Stomach (tissue), 9 donors: ENCODE measurements around the gene GPATCH2. TPM values are rescaled to one million over a fixed set of nuclear protein-coding genes. Genes with fewer than 3 reads are reported as not detected.
A peak's percentile ranks its signal among the peaks of the same experiment; 100 is the strongest.

Experiments
- DNase-seq, 2 donors: peaks; one replicate each; pipeline versions ENCODE4 v3.0.0 to v3.0.0-alpha.2; 2013 to 2019
- H3K27ac ChIP-seq, 5 donors: fragments of 200-600 bp in 4 of 5; sonication (generic) in 4 of 5; one replicate each; pipeline ENCODE4 v1.5.1; 2013 to 2019; ENCODE audit warnings: mild to moderate bottlenecking in 1 of 5, moderate library complexity in 1 of 5
- H3K27me3 ChIP-seq, 3 donors: fragments of 200-600 bp; sonication (generic); one replicate each; pipeline ENCODE4 v1.5.1; 2017 to 2019; ENCODE audit warnings: mixed run types in 1 of 3
- H3K36me3 ChIP-seq, 4 donors: fragments of 200-600 bp; sonication (generic); 1 replicate in 3 of 4; 2 replicates in 1 of 4; pipeline ENCODE4 v1.5.1; 2016 to 2019
- H3K4me1 ChIP-seq, 4 donors: fragments of 200-600 bp; sonication (generic); one replicate each; pipeline ENCODE4 v1.5.1; 2016 to 2019
- H3K4me3 ChIP-seq, 4 donors: fragments of 200-600 bp; sonication (generic) in 3 of 4; one replicate each; pipeline ENCODE4 v1.5.1; 2016 to 2019; ENCODE audit warnings: mild to moderate bottlenecking in 1 of 4
- H3K9me3 ChIP-seq, 4 donors: fragments of 200-600 bp; sonication (generic); one replicate each; pipeline ENCODE4 v1.5.1; 2016 to 2019
- CTCF ChIP-seq, 7 experiments: fragments of 450-650 bp in 4 of 7; fragments of 200-600 bp in 3 of 7; sonication (generic) in 3 of 7; IDR thresholded peaks; one replicate each; pipeline ENCODE4 v1.5.1; 2016 to 2019; ENCODE audit warnings: antibody characterized with exemption in 7 of 7, control low read depth in 2 of 7, mild to moderate bottlenecking in 1 of 7
- EP300 ChIP-seq: sonication (generic); formaldehyde crosslinking; IDR thresholded peaks from one replicate; pipeline ENCODE4 v1.6.1; 2017; ENCODE audit warnings: antibody characterized with exemption
- POLR2A ChIP-seq, 4 donors: fragments of 450-650 bp; IDR thresholded peaks; one replicate each; pipeline ENCODE4 v1.6.1; 2016; ENCODE audit warnings: antibody characterized with exemption in 4 of 4, control low read depth in 2 of 4, mild to moderate bottlenecking in 1 of 4, moderate library complexity in 1 of 4
- POLR2AphosphoS5 ChIP-seq, 3 donors: sonication (generic); formaldehyde crosslinking; IDR thresholded peaks; one replicate each; pipeline ENCODE4 v1.6.1; 2016; ENCODE audit warnings: antibody characterized with exemption in 3 of 3
- WGBS, 5 donors: extraction: QIAGEN DNeasy Blood & Tissue Kit in 3 of 5; methylation state at CpG; one replicate each; pipeline versions ENCODE4 v1.1.5 to v1.1.7; 2013 to 2018; 5-methylcytosine and 5-hydroxymethylcytosine counted together
- intact Hi-C: fragments of 100-400 bp; cut with DNase I; formaldehyde crosslinking; loops from one replicate; pipeline ENCODE4 v1.15.1; 2023; ENCODE audit warnings: low total_unique reads
- polyA plus RNA-seq, 3 donors: library from polyadenylated mRNA; stranded (reverse); fragments of 200-250 nt; gene quantifications; one replicate each; pipeline ENCODE4 v1.2.3, GENCODE V29; 2013
- total RNA-seq, 5 donors: library from RNA; depleted of rRNA; stranded (reverse); fragments of >200 nt; gene quantifications; one replicate each; pipeline versions ENCODE4 v1.1.0 to v1.2.3, GENCODE V29; 2014 to 2016
- donor health status: healthy with polysubstance abuse.
- donor health status: Bipolar disorder and iron deficiency.
- donor health status: healthy.

The GPATCH2 gene
- total and polyA plus RNA-seq, 8 donors: 2.4 to 42.8 (median 13.4) TPM

GRCh38 chr1:217605390-217605789, 25.5 kb downstream of the GPATCH2 start:
- Histone ChIP-seq H3K27ac (no peak overlapping the region), H3K9me3 (no peaks in the 10 kb centered on the region), H3K27me3 (no peaks in the 10 kb centered on the region), H3K36me3 (peaks cover 0 to 41% (median 32%) of the 10 kb centered on the region in 4 donors), H3K4me1 (no peaks in the 10 kb centered on the region), H3K4me3 (no peak overlapping the region)
- no peak for TF ChIP-seq EP300
- no peak for TF ChIP-seq CTCF (IDR thresholded peaks at IDR 0.05)
- TF ChIP-seq POLR2A (IDR thresholded peaks at IDR 0.05): no peak
- no peak for TF ChIP-seq POLR2AphosphoS5 (IDR thresholded peaks at IDR 0.05)
- intact Hi-C loops: no loop called here
- DNase-seq: no peak
- WGBS, 5 donors: 77 to 100% (median 93%) methylated on average over 1 of the region's 1 CpG

GRCh38 chr1:217602380-217602779, 28.5 kb downstream of the GPATCH2 start:
- H3K9me3 ChIP-seq: no peaks in the 10 kb centered on the region
- intact Hi-C loops: no loop called here
- H3K36me3 ChIP-seq: peaks cover 0 to 22% (median 11%) of the 10 kb centered on the region in 4 donors
- H3K4me3 ChIP-seq: no peak overlapping the region
- no peak for TF ChIP-seq CTCF (IDR thresholded peaks at IDR 0.05)
- no peak for TF ChIP-seq EP300
- TF ChIP-seq POLR2A (IDR thresholded peaks at IDR 0.05): no peak
- TF ChIP-seq POLR2AphosphoS5 (IDR thresholded peaks at IDR 0.05): no peak
- no peaks in the 10 kb centered on the region for H3K4me1 ChIP-seq
- no peak overlapping the region for H3K27ac ChIP-seq
- no peaks in the 10 kb centered on the region for H3K27me3 ChIP-seq
- no peak for DNase-seq

GRCh38 chr1:217599154-217599553, 31.7 kb downstream of the GPATCH2 start:
- intact Hi-C loops: no loop called here
- 28 to 68% (median 30%) methylated on average over 2 of the region's 2 CpGs for WGBS, 5 donors
- no peaks in the 10 kb centered on the region for H3K9me3 ChIP-seq

GRCh38 chr1:217590598-217590997, 40.3 kb downstream of the GPATCH2 start:
- DNase-seq: peak in 1 of 2 donors; percentile 4
- no peak for TF ChIP-seq CTCF (IDR thresholded peaks at IDR 0.05)
- TF ChIP-seq EP300: no peak
- no peak for TF ChIP-seq POLR2A (IDR thresholded peaks at IDR 0.05)
- TF ChIP-seq POLR2AphosphoS5 (IDR thresholded peaks at IDR 0.05): no peak
- Histone ChIP-seq H3K4me3 (no peak overlapping the region), H3K4me1 (no peaks in the 10 kb centered on the region), H3K27ac (no peak overlapping the region), H3K9me3 (no peaks in the 10 kb centered on the region), H3K27me3 (no peaks in the 10 kb centered on the region), H3K36me3 (peaks cover 0 to 4% (median 2%) of the 10 kb centered on the region in 4 donors)
- WGBS, 5 donors: 64 to 78% (median 69%) methylated on average over 2 of the region's 2 CpGs
- intact Hi-C loops: no loop called here

More at GRCh38 chr1:217599154-217599553, 31.7 kb downstream of the GPATCH2 start:
- no peaks in the 10 kb centered on the region for H3K4me1 ChIP-seq
- no peak for DNase-seq
- peaks cover 0 to 12% (median 5%) of the 10 kb centered on the region in 4 donors for H3K36me3 ChIP-seq
- no peak for TF ChIP-seq POLR2AphosphoS5 (IDR thresholded peaks at IDR 0.05)
- TF ChIP-seq EP300: no peak
- no peak for TF ChIP-seq POLR2A (IDR thresholded peaks at IDR 0.05)
- TF ChIP-seq CTCF (IDR thresholded peaks at IDR 0.05): no peak
- H3K4me3 ChIP-seq: no peak overlapping the region
- no peak overlapping the region for H3K27ac ChIP-seq
- no peaks in the 10 kb centered on the region for H3K27me3 ChIP-seq
